GM23248 (cell line): ENCODE results near the gene ANG.

Source experiments
- EZH2 ChIP-seq: fragments of 200-600 bp; sonication (generic); IDR thresholded peaks from 2 replicates; pipeline ENCODE4 v1.6.1; 2018; ENCODE audit warnings: antibody characterized with exemption, mild to moderate bottlenecking; ENCODE audit not compliant: insufficient read depth, poor library complexity, severe bottlenecking
- EZH2phosphoT487 ChIP-seq: fragments of 200-600 bp; sonication (generic); IDR thresholded peaks from 2 replicates; pipeline ENCODE4 v1.6.1; 2018; ENCODE audit warnings: antibody characterized with exemption, moderate library complexity, mild to moderate bottlenecking, low read depth; ENCODE audit not compliant: insufficient read depth

- TF ChIP-seq EZH2 (no peak), EZH2phosphoT487 (no peak)
Observed at GRCh38 chr14:20680843-20681347, 7.7 kb upstream of the ANG start.
